ENCODE data around the gene CASP8.

GRCh38 chr2:201258666-201259615 lies 1.4 kb upstream of the CASP8 start:
- TF ChIP-seq POLR2A (IDR thresholded peaks at IDR 0.05) (no peak), CTCF (IDR thresholded peaks at IDR 0.05) (no peak), EP300 (IDR thresholded peaks at IDR 0.05) (no peak)
